ENCODE data around the gene CHD6. TPM values are rescaled to one million over a fixed set of nuclear protein-coding genes. Genes with fewer than 3 reads are reported as not detected.

Gene CHD6
- total and polyA plus RNA-seq, 7 experiments from 2014 or later, result 46.3 to 132 (median 94.6) TPM

GRCh38 chr20:41386502-41387427, 231.4 kb downstream of the CHD6 start:
- H3K9me3 ChIP-seq (ENCODE audit: control insufficient read depth in 2 of 3, low read length in 3 of 3), result no peaks in the 10 kb centered on the region
- H3K36me3 ChIP-seq (ENCODE audit: control insufficient read depth in 2 of 3, insufficient read depth in 3 of 3, low read length in 3 of 3), result no peaks in the 10 kb centered on the region
- ChIA-PET CTCF (no interaction called here), POLR2A (no interaction called here)
- Mint-ChIP-seq H3K27ac (no peak overlapping the region), H3K27me3 (peaks cover 0 to 10% (median 8%) of the 10 kb centered on the region in 5 donors), H3K4me3 (no peak overlapping the region), H3K9me3 (peaks cover 0 to 5% (median 0%) of the 10 kb centered on the region in 11 donors), H3K36me3 (peaks cover 0 to 4% (median 0%) of the 10 kb centered on the region in 5 donors), H3K4me1 (no peaks in the 10 kb centered on the region)
- H3K27me3 ChIP-seq (ENCODE audit: control insufficient read depth in 2 of 2, insufficient read depth in 2 of 2, low read length in 2 of 2), result no peaks in the 10 kb centered on the region
- H3K4me1 ChIP-seq (ENCODE audit: control insufficient read depth in 2 of 2, insufficient read depth in 2 of 2, low read length in 2 of 2), result no peaks in the 10 kb centered on the region
- ATAC-seq (no peak), DNase-seq (no peak)
- no peak overlapping the region for H3K27ac ChIP-seq (ENCODE audit: low read depth, low read length)
- intact Hi-C loops (cut with micrococcal nuclease), result no loop called here
- no peak overlapping the region for H3K4me3 ChIP-seq (ENCODE audit: low read length)

GRCh38 chr20:41382791-41383305, 235.3 kb downstream of the CHD6 start:
- ChIA-PET POLR2A (no interaction called here), CTCF (no interaction called here)
- intact Hi-C loops (cut with micrococcal nuclease), result no loop called here
- H3K27me3 ChIP-seq (ENCODE audit: control insufficient read depth in 2 of 2, insufficient read depth in 2 of 2, low read length in 2 of 2), result no peaks in the 10 kb centered on the region
- H3K9me3 Mint-ChIP-seq, result peaks cover 0 to 5% (median 0%) of the 10 kb centered on the region in 11 donors
- H3K4me1 ChIP-seq (ENCODE audit: control insufficient read depth in 2 of 2, insufficient read depth in 2 of 2, low read length in 2 of 2), result no peaks in the 10 kb centered on the region
- H3K4me3 Mint-ChIP-seq, result no peak overlapping the region
- H3K9me3 ChIP-seq (ENCODE audit: control insufficient read depth in 2 of 3, low read length in 3 of 3), result no peaks in the 10 kb centered on the region
- no peak overlapping the region for H3K27ac ChIP-seq (ENCODE audit: low read depth, low read length)
- H3K36me3 ChIP-seq (ENCODE audit: control insufficient read depth in 2 of 3, insufficient read depth in 3 of 3, low read length in 3 of 3), result no peaks in the 10 kb centered on the region
- peaks cover 8 to 36% (median 15%) of the 10 kb centered on the region in 5 donors for H3K27me3 Mint-ChIP-seq
- H3K27ac Mint-ChIP-seq, result no peak overlapping the region
- peaks cover 0 to 4% (median 0%) of the 10 kb centered on the region in 5 donors for H3K36me3 Mint-ChIP-seq
- ATAC-seq (no peak), DNase-seq (no peak)
- peaks cover 0 to 12% (median 3%) of the 10 kb centered on the region in 7 donors for H3K4me1 Mint-ChIP-seq
- no peak overlapping the region for H3K4me3 ChIP-seq (ENCODE audit: low read length)

DNA sequence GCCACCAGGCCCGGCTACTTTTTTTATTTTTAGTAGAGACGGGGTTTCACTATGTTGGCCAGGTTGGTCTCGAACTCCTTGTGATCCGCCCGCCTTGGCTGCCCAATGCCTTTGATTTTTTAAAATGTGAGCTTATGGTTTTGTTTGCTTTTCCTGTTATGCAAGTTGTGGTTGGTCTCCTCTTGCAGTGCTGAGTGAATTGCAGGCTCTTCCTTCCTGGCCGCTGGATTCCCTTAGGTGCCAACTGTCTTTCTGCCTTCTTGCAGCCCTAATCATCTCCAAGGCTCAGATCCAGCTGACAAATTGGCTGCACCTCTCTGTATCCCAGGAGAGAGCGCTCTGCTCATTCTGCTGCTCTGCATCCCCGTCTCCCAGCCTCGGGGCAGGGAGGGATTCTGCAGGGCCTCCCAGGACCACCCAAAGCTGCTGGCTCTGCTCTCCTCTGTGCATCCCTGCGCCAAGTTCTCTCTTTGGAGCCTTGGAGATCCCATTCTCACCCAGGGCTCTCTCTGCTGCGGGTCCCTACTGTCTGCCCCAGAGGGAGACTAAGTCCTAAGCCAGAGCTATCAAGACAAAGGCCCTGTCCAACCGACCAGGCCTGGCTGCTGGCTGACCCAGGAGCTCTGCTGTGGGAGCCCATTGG, 237.5 kb downstream of the CHD6 start:
- Histone ChIP-seq H3K9me3 (ENCODE audit: control insufficient read depth in 2 of 3, low read length in 3 of 3) (no peaks in the 10 kb centered on the region), H3K4me1 (ENCODE audit: control insufficient read depth in 2 of 2, insufficient read depth in 2 of 2, low read length in 2 of 2) (no peaks in the 10 kb centered on the region), H3K4me3 (ENCODE audit: low read length) (no peak overlapping the region), H3K27ac (ENCODE audit: low read depth, low read length) (no peak overlapping the region), H3K36me3 (ENCODE audit: control insufficient read depth in 2 of 3, insufficient read depth in 3 of 3, low read length in 3 of 3) (no peaks in the 10 kb centered on the region), H3K27me3 (ENCODE audit: control insufficient read depth in 2 of 2, insufficient read depth in 2 of 2, low read length in 2 of 2) (no peaks in the 10 kb centered on the region)
- ATAC-seq (no peak), DNase-seq (no peak)
- ChIA-PET CTCF (no interaction called here), POLR2A (no interaction called here)
- Mint-ChIP-seq H3K27ac (no peak overlapping the region), H3K4me3 (no peak overlapping the region), H3K36me3 (peaks cover 0 to 4% (median 0%) of the 10 kb centered on the region in 5 donors), H3K9me3 (peaks cover 0 to 5% (median 0%) of the 10 kb centered on the region in 11 donors), H3K27me3 (peaks cover 25 to 51% (median 32%) of the 10 kb centered on the region in 5 donors), H3K4me1 (peaks cover 0 to 12% (median 3%) of the 10 kb centered on the region in 7 donors)
- intact Hi-C loops (cut with micrococcal nuclease), result no loop called here

DNA sequence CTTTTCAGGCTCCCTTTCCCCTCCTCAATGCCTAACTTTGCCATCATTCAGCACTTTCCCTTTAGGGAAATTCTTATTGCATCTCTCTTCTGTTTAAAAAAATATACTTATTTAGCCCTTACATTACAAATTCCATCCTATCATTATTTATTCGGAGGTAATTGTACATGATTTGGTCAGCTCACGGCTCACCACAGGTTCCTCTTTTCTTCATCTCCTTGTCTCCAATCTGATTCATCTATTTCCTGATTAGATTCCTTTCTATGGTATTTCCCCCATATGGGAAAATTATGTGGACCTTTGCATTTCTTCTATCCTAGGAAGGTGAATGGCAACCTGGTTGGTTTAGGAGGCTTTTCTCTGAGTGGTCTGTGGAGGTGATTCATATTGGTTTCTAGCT, 238.6 kb downstream of the CHD6 start:
- H3K36me3 ChIP-seq (ENCODE audit: control insufficient read depth in 2 of 3, insufficient read depth in 3 of 3, low read length in 3 of 3), result no peaks in the 10 kb centered on the region

GRCh38 chr20:41377275-41377674, 240.9 kb downstream of the CHD6 start:
- no peak for DNase-seq
- H3K27me3 Mint-ChIP-seq, result peaks cover 27 to 49% (median 43%) of the 10 kb centered on the region in 5 donors
- Histone ChIP-seq H3K4me1 (ENCODE audit: control insufficient read depth in 2 of 2, insufficient read depth in 2 of 2, low read length in 2 of 2) (no peaks in the 10 kb centered on the region), H3K4me3 (ENCODE audit: low read length) (no peak overlapping the region), H3K36me3 (ENCODE audit: control insufficient read depth in 2 of 3, insufficient read depth in 3 of 3, low read length in 3 of 3) (no peaks in the 10 kb centered on the region), H3K27me3 (ENCODE audit: control insufficient read depth in 2 of 2, insufficient read depth in 2 of 2, low read length in 2 of 2) (no peaks in the 10 kb centered on the region), H3K9me3 (ENCODE audit: control insufficient read depth in 2 of 3, low read length in 3 of 3) (no peaks in the 10 kb centered on the region), H3K27ac (ENCODE audit: low read depth, low read length) (no peak overlapping the region)
- H3K27ac Mint-ChIP-seq, result peak overlapping the region in 1 of 9 donors; percentile 2
- no peak for ATAC-seq
- no peak overlapping the region for H3K4me3 Mint-ChIP-seq
- ChIA-PET POLR2A (no interaction called here), CTCF (no interaction called here)
- peaks cover 0 to 9% (median 8%) of the 10 kb centered on the region in 11 donors for H3K9me3 Mint-ChIP-seq
- intact Hi-C loops (cut with micrococcal nuclease), result no loop called here
- H3K36me3 Mint-ChIP-seq, result peaks cover 0 to 14% (median 0%) of the 10 kb centered on the region in 5 donors
- peaks cover 0 to 12% (median 3%) of the 10 kb centered on the region in 7 donors for H3K4me1 Mint-ChIP-seq

More for the DNA sequence above, 238.6 kb downstream of the CHD6 start:
- POLR2A ChIA-PET, result no interaction called here
- H3K27me3 ChIP-seq (ENCODE audit: control insufficient read depth in 2 of 2, insufficient read depth in 2 of 2, low read length in 2 of 2), result no peaks in the 10 kb centered on the region
- peaks cover 0 to 4% (median 0%) of the 10 kb centered on the region in 5 donors for H3K36me3 Mint-ChIP-seq
- no peak for DNase-seq
- no peak overlapping the region for H3K27ac ChIP-seq (ENCODE audit: low read depth, low read length)
- CTCF ChIA-PET, result no interaction called here
- no peak overlapping the region for H3K27ac Mint-ChIP-seq
- peaks cover 0 to 5% (median 0%) of the 10 kb centered on the region in 11 donors for H3K9me3 Mint-ChIP-seq
- no peak overlapping the region for H3K4me3 ChIP-seq (ENCODE audit: low read length)
- no peak for ATAC-seq
- intact Hi-C loops (cut with micrococcal nuclease), result no loop called here
- peaks cover 21 to 51% (median 33%) of the 10 kb centered on the region in 5 donors for H3K27me3 Mint-ChIP-seq
- H3K4me1 Mint-ChIP-seq, result peaks cover 0 to 12% (median 3%) of the 10 kb centered on the region in 7 donors
- H3K4me1 ChIP-seq (ENCODE audit: control insufficient read depth in 2 of 2, insufficient read depth in 2 of 2, low read length in 2 of 2), result no peaks in the 10 kb centered on the region
- no peak overlapping the region for H3K4me3 Mint-ChIP-seq
- no peaks in the 10 kb centered on the region for H3K9me3 ChIP-seq (ENCODE audit: control insufficient read depth in 2 of 3, low read length in 3 of 3)

GRCh38 chr20:41376349-41376748, 241.8 kb downstream of the CHD6 start:
- intact Hi-C loops (cut with micrococcal nuclease), result no loop called here
- POLR2A ChIA-PET, result no interaction called here
- Mint-ChIP-seq H3K27ac (no peak overlapping the region), H3K4me3 (no peak overlapping the region), H3K36me3 (peaks cover 0 to 15% (median 2%) of the 10 kb centered on the region in 5 donors), H3K4me1 (peaks cover 0 to 12% (median 3%) of the 10 kb centered on the region in 7 donors), H3K27me3 (peaks cover 28 to 49% (median 43%) of the 10 kb centered on the region in 5 donors), H3K9me3 (peaks cover 1 to 17% (median 8%) of the 10 kb centered on the region in 11 donors)
- peaks cover 0 to 2% (median 0%) of the 10 kb centered on the region in 3 experiments for H3K9me3 ChIP-seq (ENCODE audit: control insufficient read depth in 2 of 3, low read length in 3 of 3)
- H3K4me3 ChIP-seq (ENCODE audit: low read length), result no peak overlapping the region
- DNase-seq (no peak), ATAC-seq (no peak)
- no peaks in the 10 kb centered on the region for H3K4me1 ChIP-seq (ENCODE audit: control insufficient read depth in 2 of 2, insufficient read depth in 2 of 2, low read length in 2 of 2)
- CTCF ChIA-PET, result no interaction called here
- no peaks in the 10 kb centered on the region for H3K27me3 ChIP-seq (ENCODE audit: control insufficient read depth in 2 of 2, insufficient read depth in 2 of 2, low read length in 2 of 2)
- H3K36me3 ChIP-seq (ENCODE audit: control insufficient read depth in 2 of 3, insufficient read depth in 3 of 3, low read length in 3 of 3), result no peaks in the 10 kb centered on the region
- H3K27ac ChIP-seq (ENCODE audit: low read depth, low read length), result no peak overlapping the region

Measured in naive thymus-derived CD4-positive, alpha-beta T cell (primary cell).